IPS DF 6.9 (cell line): ENCODE data around the gene NDUFA12.

ENCODE experiments used
- DNase-seq: peaks from one replicate; pipeline ENCODE4 v3.0.0-alpha.2; 2013; ENCODE audit warnings: low read depth, low spot score
- H3K27ac ChIP-seq: one replicate; pipeline ENCODE4 v1.5.1; 2013; ENCODE audit warnings: low read length, control low read depth
- H3K27me3 ChIP-seq: 2 replicates; pipeline ENCODE4 v1.6.1; 2013; ENCODE audit warnings: mild to moderate bottlenecking, low read length; ENCODE audit not compliant: control insufficient read depth, insufficient read depth
- H3K36me3 ChIP-seq: 2 replicates; pipeline ENCODE4 v1.6.1; 2013; ENCODE audit warnings: low read length; ENCODE audit not compliant: control insufficient read depth, insufficient read depth
- H3K4me1 ChIP-seq: 2 replicates; pipeline ENCODE4 v1.6.1; 2013; ENCODE audit warnings: low read length; ENCODE audit not compliant: control insufficient read depth, insufficient read depth
- H3K4me3 ChIP-seq: 2 replicates; pipeline ENCODE4 v1.5.1; 2013; ENCODE audit warnings: mild to moderate bottlenecking, low read length
- H3K9me3 ChIP-seq: 2 replicates; pipeline ENCODE4 v1.6.1; 2013; ENCODE audit warnings: low read length, inconsistent platforms; ENCODE audit not compliant: control insufficient read depth, insufficient read depth
- WGBS: extraction: QIAGEN DNeasy Blood & Tissue Kit; methylation state at CpG from one replicate; pipeline ENCODE4 v1.1.7; 2013; ENCODE audit warnings: mixed read lengths, missing lambda C conversion rate; ENCODE audit not compliant: insufficient read length, insufficient coverage; 5-methylcytosine and 5-hydroxymethylcytosine counted together

NDUFA12 gene

GRCh38 chr12:94983321-94983720 lies 20.2 kb downstream of the NDUFA12 start:
- no CpG with 5 or more reads among the region's 2 CpGs for WGBS
- no peaks in the 10 kb centered on the region for H3K9me3 ChIP-seq
- no peak overlapping the region for H3K4me3 ChIP-seq
- H3K27me3 ChIP-seq = no peaks in the 10 kb centered on the region
- H3K36me3 ChIP-seq = no peaks in the 10 kb centered on the region
- no peaks in the 10 kb centered on the region for H3K4me1 ChIP-seq
- no peak for DNase-seq
- H3K27ac ChIP-seq = no peak overlapping the region

GRCh38 chr12:94982456-94982855 lies 21.0 kb downstream of the NDUFA12 start:
- no peak for DNase-seq

GRCh38 chr12:94980577-94980976 lies 22.9 kb downstream of the NDUFA12 start:
- DNase-seq = no peak
- WGBS = 100% methylated on average over 1 of the region's 4 CpGs

More at GRCh38 chr12:94982456-94982855, 21.0 kb downstream of the NDUFA12 start:
- Histone ChIP-seq H3K9me3 (no peaks in the 10 kb centered on the region), H3K4me3 (no peak overlapping the region), H3K4me1 (no peaks in the 10 kb centered on the region), H3K36me3 (no peaks in the 10 kb centered on the region), H3K27me3 (no peaks in the 10 kb centered on the region), H3K27ac (no peak overlapping the region)
- no CpG with 5 or more reads among the region's 7 CpGs for WGBS

GRCh38 chr12:94979941-94980340 lies 23.6 kb downstream of the NDUFA12 start:
- DNase-seq = no peak
- Histone ChIP-seq H3K36me3 (no peaks in the 10 kb centered on the region), H3K27ac (no peak overlapping the region), H3K4me3 (no peak overlapping the region), H3K9me3 (no peaks in the 10 kb centered on the region), H3K27me3 (no peaks in the 10 kb centered on the region), H3K4me1 (no peaks in the 10 kb centered on the region)
- WGBS = no CpG with 5 or more reads among the region's 4 CpGs

More at GRCh38 chr12:94980577-94980976, 22.9 kb downstream of the NDUFA12 start:
- no peaks in the 10 kb centered on the region for H3K4me1 ChIP-seq
- H3K4me3 ChIP-seq = no peak overlapping the region
- no peak overlapping the region for H3K27ac ChIP-seq
- no peaks in the 10 kb centered on the region for H3K36me3 ChIP-seq
- no peaks in the 10 kb centered on the region for H3K9me3 ChIP-seq
- H3K27me3 ChIP-seq = no peaks in the 10 kb centered on the region

GRCh38 chr12:94977766-94978468 lies 25.6 kb downstream of the NDUFA12 start:
- no peak for DNase-seq
- H3K4me1 ChIP-seq = no peaks in the 10 kb centered on the region
- no peak overlapping the region for H3K27ac ChIP-seq
- no peaks in the 10 kb centered on the region for H3K27me3 ChIP-seq
- H3K36me3 ChIP-seq = no peaks in the 10 kb centered on the region
- H3K9me3 ChIP-seq = no peaks in the 10 kb centered on the region
- no peak overlapping the region for H3K4me3 ChIP-seq
- no CpG with 5 or more reads among the region's 4 CpGs for WGBS

GRCh38 chr12:94973221-94973620 lies 30.3 kb downstream of the NDUFA12 start:
- H3K27me3 ChIP-seq = no peaks in the 10 kb centered on the region
- no peak overlapping the region for H3K4me3 ChIP-seq
- WGBS = no CpG with 5 or more reads among the region's 5 CpGs
- H3K36me3 ChIP-seq = no peaks in the 10 kb centered on the region
- no peak overlapping the region for H3K27ac ChIP-seq
- no peaks in the 10 kb centered on the region for H3K9me3 ChIP-seq
- DNase-seq = no peak
- no peaks in the 10 kb centered on the region for H3K4me1 ChIP-seq

- Histone ChIP-seq H3K27me3 (no peaks in the 10 kb centered on the region), H3K4me3 (no peak overlapping the region), H3K27ac (no peak overlapping the region), H3K4me1 (no peaks in the 10 kb centered on the region), H3K36me3 (no peaks in the 10 kb centered on the region), H3K9me3 (no peaks in the 10 kb centered on the region)
- DNase-seq = no peak
- no CpG with 5 or more reads among the region's 2 CpGs for WGBS
Observed at GRCh38 chr12:94972795-94973194, 30.7 kb downstream of the NDUFA12 start.

GRCh38 chr12:94971923-94972322 lies 31.6 kb downstream of the NDUFA12 start:
- Histone ChIP-seq H3K27ac (no peak overlapping the region), H3K36me3 (no peaks in the 10 kb centered on the region), H3K27me3 (no peaks in the 10 kb centered on the region), H3K4me1 (no peaks in the 10 kb centered on the region), H3K4me3 (no peak overlapping the region), H3K9me3 (no peaks in the 10 kb centered on the region)
- WGBS = no CpG with 5 or more reads among the region's 2 CpGs
- DNase-seq = no peak

GRCh38 chr12:94970560-94970959 lies 32.9 kb downstream of the NDUFA12 start:
- no peak overlapping the region for H3K4me3 ChIP-seq
- H3K36me3 ChIP-seq = no peaks in the 10 kb centered on the region
- H3K4me1 ChIP-seq = no peaks in the 10 kb centered on the region
- H3K27me3 ChIP-seq = no peaks in the 10 kb centered on the region
- DNase-seq = no peak
- no peaks in the 10 kb centered on the region for H3K9me3 ChIP-seq
- no peak overlapping the region for H3K27ac ChIP-seq
- WGBS = no CpG with 5 or more reads among the region's 1 CpG

GRCh38 chr12:94969424-94969823 lies 34.1 kb downstream of the NDUFA12 start:
- Histone ChIP-seq H3K27ac (no peak overlapping the region), H3K27me3 (no peaks in the 10 kb centered on the region), H3K9me3 (no peaks in the 10 kb centered on the region), H3K36me3 (no peaks in the 10 kb centered on the region), H3K4me1 (no peaks in the 10 kb centered on the region), H3K4me3 (no peak overlapping the region)
- no peak for DNase-seq

- H3K27me3 ChIP-seq = no peaks in the 10 kb centered on the region
- no peak for DNase-seq
- WGBS = no CpG with 5 or more reads among the region's 9 CpGs
- no peak overlapping the region for H3K4me3 ChIP-seq
- no peak overlapping the region for H3K27ac ChIP-seq
- no peaks in the 10 kb centered on the region for H3K4me1 ChIP-seq
- no peaks in the 10 kb centered on the region for H3K9me3 ChIP-seq
- H3K36me3 ChIP-seq = no peaks in the 10 kb centered on the region
Observed at GRCh38 chr12:94965982-94966630, 37.4 kb downstream of the NDUFA12 start.
